Neural cell (in vitro differentiated cells): ENCODE results near the gene LMLN.

Source experiments
- CTCF ChIP-seq: fragments of 450-650 bp; IDR thresholded peaks from 2 replicates; pipeline ENCODE4 v1.5.1; 2014; ENCODE audit warnings: antibody characterized with exemption, mild to moderate bottlenecking, moderate library complexity; ENCODE audit not compliant: poor library complexity, severe bottlenecking
- EP300 ChIP-seq: fragments of 450-650 bp; conservative IDR thresholded peaks from 2 replicates; pipeline ENCODE4 v1.6.1; 2014; ENCODE audit warnings: antibody characterized with exemption, mild to moderate bottlenecking, moderate library complexity; ENCODE audit not compliant: poor library complexity, severe bottlenecking
- EZH2 ChIP-seq: fragments of 200-600, 300-800 bp; shearing (Covaris generic), sonication (generic); IDR thresholded peaks from 2 replicates; pipeline ENCODE4 v1.6.1; 2014; ENCODE audit warnings: antibody characterized with exemption, low read length, borderline replicate concordance, mild to moderate bottlenecking; ENCODE audit not compliant: insufficient read depth, poor library complexity, severe bottlenecking
- RAD21 ChIP-seq: fragments of 450-650 bp; conservative IDR thresholded peaks from 2 replicates; pipeline ENCODE4 v1.6.1; 2014; ENCODE audit warnings: antibody characterized with exemption, mild to moderate bottlenecking, moderate library complexity
- TAF1 ChIP-seq: IDR thresholded peaks from 2 replicates; pipeline ENCODE4 v1.6.1; 2012; ENCODE audit warnings: low read depth

- TF ChIP-seq EP300 (peak; percentile 13), CTCF (peak; percentile 85), TAF1 (no peak), EZH2 (no peak), RAD21 (peak; percentile 45)
Measured at GRCh38 chr3:198080521-198081384, 120.7 kb downstream of the LMLN start.
